H9 (cell line): ENCODE data around the gene MAML3. TPM values are rescaled to one million over a fixed set of nuclear protein-coding genes. Genes with fewer than 3 reads are reported as not detected.

Source experiments
- DNase-seq: peaks from one replicate; pipeline ENCODE4 v3.0.0-alpha.2; 2017
- H2AFZ ChIP-seq: one replicate; pipeline ENCODE4 v1.6.1; 2013; ENCODE audit warnings: mild to moderate bottlenecking, low read length, control low read depth, moderate library complexity
- H2AK5ac ChIP-seq: 2 replicates; pipeline ENCODE4 v1.6.1; 2013; ENCODE audit warnings: low read length, control low read depth, mixed read lengths; ENCODE audit not compliant: insufficient read length
- H2BK120ac ChIP-seq: one replicate; pipeline ENCODE4 v1.6.1; 2013; ENCODE audit warnings: low read depth, mild to moderate bottlenecking, low read length, control low read depth, inconsistent platforms; ENCODE audit not compliant: poor library complexity, severe bottlenecking
- H2BK12ac ChIP-seq: 2 replicates; pipeline ENCODE4 v1.6.1; 2013; ENCODE audit warnings: low read length, control low read depth, mixed read lengths, low read depth; ENCODE audit not compliant: insufficient read length
- H2BK15ac ChIP-seq: 2 replicates; pipeline ENCODE4 v1.6.1; 2013; ENCODE audit warnings: low read depth, low read length, control low read depth
- H2BK20ac ChIP-seq: one replicate; pipeline ENCODE4 v1.6.1; 2013; ENCODE audit warnings: low read depth, mild to moderate bottlenecking, low read length, control low read depth, inconsistent platforms; ENCODE audit not compliant: poor library complexity, severe bottlenecking
- H2BK5ac ChIP-seq: 2 replicates; pipeline ENCODE4 v1.6.1; 2013; ENCODE audit warnings: low read length, control low read depth, mixed read lengths; ENCODE audit not compliant: insufficient read length
- H3K14ac ChIP-seq: 2 replicates; pipeline ENCODE4 v1.6.1; 2013; ENCODE audit warnings: low read length, control low read depth; ENCODE audit not compliant: insufficient read depth
- H3K18ac ChIP-seq: 2 replicates; pipeline ENCODE4 v1.6.1; 2013; ENCODE audit warnings: low read depth, mild to moderate bottlenecking, mixed read lengths, low read length, control low read depth; ENCODE audit not compliant: insufficient read length
- H3K23ac ChIP-seq: 2 replicates; pipeline ENCODE4 v1.6.1; 2013; ENCODE audit warnings: low read length, control low read depth, mixed read lengths, low read depth; ENCODE audit not compliant: insufficient read length
- H3K23me2 ChIP-seq: 2 replicates; pipeline ENCODE4 v1.6.1; 2013; ENCODE audit warnings: low read depth, mild to moderate bottlenecking, mixed read lengths, low read length, control low read depth; ENCODE audit not compliant: insufficient read length, poor library complexity, severe bottlenecking
- H3K27ac ChIP-seq: 2 replicates; pipeline ENCODE4 v1.5.1; 2013; ENCODE audit warnings: low read length, control low read depth, mixed read lengths, low read depth; ENCODE audit not compliant: insufficient read length
- H3K27me3 ChIP-seq: 2 replicates; pipeline ENCODE4 v1.6.1; 2013; ENCODE audit warnings: low read length, control low read depth, inconsistent platforms; ENCODE audit not compliant: insufficient read depth
- H3K4ac ChIP-seq: 2 replicates; pipeline ENCODE4 v1.6.1; 2013; ENCODE audit warnings: low read depth, mild to moderate bottlenecking, control low read depth, inconsistent platforms, low read length, moderate library complexity
- H3K4me1 ChIP-seq: 2 replicates; pipeline ENCODE4 v1.6.1; 2013; ENCODE audit warnings: low read length, control low read depth, inconsistent platforms; ENCODE audit not compliant: insufficient read depth
- H3K4me2 ChIP-seq: 2 replicates; pipeline ENCODE4 v1.6.1; 2013; ENCODE audit warnings: low read length, control low read depth, mixed read lengths; ENCODE audit not compliant: insufficient read length, insufficient read depth
- H3K56ac ChIP-seq: 2 replicates; pipeline ENCODE4 v1.6.1; 2013; ENCODE audit warnings: low read depth, mild to moderate bottlenecking, mixed read lengths, low read length, control low read depth; ENCODE audit not compliant: insufficient read length
- H3K79me1 ChIP-seq: 2 replicates; pipeline ENCODE4 v1.6.1; 2013; ENCODE audit warnings: low read depth, mild to moderate bottlenecking, moderate library complexity, low read length, control low read depth, inconsistent platforms; ENCODE audit not compliant: insufficient read depth, poor library complexity, severe bottlenecking
- H3K79me2 ChIP-seq: 2 replicates; pipeline ENCODE4 v1.6.1; 2013; ENCODE audit warnings: low read length, control low read depth, inconsistent platforms; ENCODE audit not compliant: insufficient read depth
- H3K9ac ChIP-seq: 2 replicates; pipeline ENCODE4 v1.6.1; 2013; ENCODE audit warnings: low read length, control low read depth, mixed read lengths; ENCODE audit not compliant: insufficient read length; ENCODE audit errors: extremely low read depth
- H3K9me3 ChIP-seq: one replicate; pipeline ENCODE4 v1.6.1; 2013; ENCODE audit warnings: low read depth, low read length, inconsistent platforms; ENCODE audit not compliant: control insufficient read depth
- H3T11ph ChIP-seq: one replicate; pipeline ENCODE4 v1.6.1; 2013; ENCODE audit warnings: mild to moderate bottlenecking, low read length, control low read depth, inconsistent platforms
- H4K20me1 ChIP-seq: one replicate; pipeline ENCODE4 v1.6.1; 2013; ENCODE audit not compliant: control insufficient read depth, insufficient read length, insufficient read depth
- H4K5ac ChIP-seq: 2 replicates; pipeline ENCODE4 v1.6.1; 2013; ENCODE audit warnings: low read depth, mild to moderate bottlenecking, mixed read lengths, low read length, control low read depth; ENCODE audit not compliant: insufficient read length
- H4K8ac ChIP-seq: replicated peaks from 2 replicates; pipeline ENCODE4 v1.6.1; 2013; ENCODE audit warnings: low read length, control low read depth, mixed read lengths, low read depth; ENCODE audit not compliant: insufficient read length
- H4K91ac ChIP-seq: 2 replicates; pipeline ENCODE4 v1.6.1; 2013; ENCODE audit warnings: low read depth, mild to moderate bottlenecking, moderate library complexity, mixed read lengths, low read length, control low read depth; ENCODE audit not compliant: insufficient read length
- H3K27ac Mint-ChIP-seq, 3 experiments: 2 replicates in 2 of 3; 3 replicates in 1 of 3; pipeline ENCODE4 v1.8.0; 2020 to 2021; ENCODE audit warnings: mixed read lengths in 3 of 3, mild to moderate bottlenecking in 1 of 3, moderate library complexity in 1 of 3
- H3K27me3 Mint-ChIP-seq: 2 replicates; pipeline ENCODE4 v1.8.0; 2021; ENCODE audit warnings: low read depth, mild to moderate bottlenecking, moderate library complexity, mixed read lengths
- H3K36me3 Mint-ChIP-seq, 3 experiments: 2 replicates in 2 of 3; 3 replicates in 1 of 3; pipeline ENCODE4 v1.8.0; 2020 to 2021; ENCODE audit warnings: low read depth in 3 of 3, mixed read lengths in 3 of 3; ENCODE audit not compliant: insufficient read depth in 1 of 3
- H3K4me1 Mint-ChIP-seq, 2 experiments: 2 replicates each; pipeline ENCODE4 v1.8.0; 2020; ENCODE audit warnings: mixed read lengths in 2 of 2
- H3K4me3 Mint-ChIP-seq, 2 experiments: 2 replicates in 1 of 2; 3 replicates in 1 of 2; pipeline ENCODE4 v1.8.0; 2020 to 2021; ENCODE audit warnings: mild to moderate bottlenecking in 2 of 2, mixed read lengths in 2 of 2, moderate library complexity in 1 of 2
- H3K9me3 Mint-ChIP-seq, 2 experiments: 2 replicates in 1 of 2; 3 replicates in 1 of 2; pipeline ENCODE4 v1.8.0; 2020; ENCODE audit warnings: mild to moderate bottlenecking in 2 of 2, mixed read lengths in 2 of 2, moderate library complexity in 1 of 2
- WGBS: extraction: QIAGEN DNeasy Blood & Tissue Kit; methylation state at CpG from one replicate; pipeline ENCODE4 v1.1.7; 2013; ENCODE audit warnings: missing lambda C conversion rate, low lambda C conversion rate, mixed read lengths; ENCODE audit not compliant: insufficient read length; ENCODE audit errors: extremely low coverage; 5-methylcytosine and 5-hydroxymethylcytosine counted together
- total RNA-seq: library from RNA; stranded (reverse); gene quantifications from 2 replicates; pipeline ENCODE4 v1.2.1, GENCODE V29; 2021
- TF ChIP-seq, protein P1 (sequence below): fragments of 200-600 bp; sonication (generic); conservative IDR thresholded peaks from 3 replicates; pipeline ENCODE4 v1.8.0; 2021; ENCODE audit warnings: antibody characterized with exemption, mild to moderate bottlenecking

MAML3 gene
- total RNA-seq, 1 experiment from 2014 or later, result 3.9 TPM

DNA sequence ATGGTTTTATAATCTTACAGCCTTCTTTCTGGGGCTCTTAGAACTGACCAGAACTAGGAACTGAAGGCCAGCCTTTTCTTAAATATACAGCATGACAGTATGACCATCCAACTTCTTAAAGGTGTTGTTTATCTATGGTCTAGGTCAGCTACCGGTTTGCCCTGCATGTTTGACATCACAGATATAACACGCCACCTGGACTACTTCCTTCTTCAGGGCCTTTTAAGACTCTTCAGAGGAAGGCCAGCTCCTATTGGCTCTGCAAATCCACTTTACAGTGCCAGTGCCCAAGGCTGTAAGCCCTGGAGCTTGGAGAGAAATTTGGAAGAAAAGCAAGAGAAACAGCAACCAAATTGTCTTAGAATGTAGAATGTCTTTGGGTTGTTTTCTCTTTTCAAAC is 302.9 kb downstream of the MAML3 start:
- Mint-ChIP-seq H3K36me3 (peaks cover 0 to 2% (median 0%) of the 10 kb centered on the region in 3 experiments; a peak in 1 of 7 replicates), H3K27ac (peak overlapping the region in 1 of 3 experiments; percentile 50; a peak in 1 of 7 replicates), H3K4me1 (peaks cover 81 to 90% of the 10 kb centered on the region in 2 experiments), H3K9me3 (no peaks in the 10 kb centered on the region; a peak in 1 of 5 replicates), H3K27me3 (no peaks in the 10 kb centered on the region), H3K4me3 (no peak overlapping the region)
- H2BK12ac ChIP-seq, result no peak overlapping the region
- no peak overlapping the region for H2AFZ ChIP-seq
- H3K79me2 ChIP-seq, result no peaks in the 10 kb centered on the region
- H4K8ac ChIP-seq, result no peak overlapping the region
- H2BK15ac ChIP-seq, result no peak overlapping the region
- H2BK5ac ChIP-seq, result no peak overlapping the region
- H2BK20ac ChIP-seq, result no peak overlapping the region
- no peaks in the 10 kb centered on the region for H3K23me2 ChIP-seq
- H4K91ac ChIP-seq, result no peak overlapping the region
- no peak overlapping the region for H2BK120ac ChIP-seq
- no peak overlapping the region for H3K4me2 ChIP-seq
- no peaks in the 10 kb centered on the region for H4K20me1 ChIP-seq
- no peaks in the 10 kb centered on the region for H3K9me3 ChIP-seq
- no peak overlapping the region for H2AK5ac ChIP-seq
- no peak overlapping the region for H4K5ac ChIP-seq
- no peak overlapping the region for H3K56ac ChIP-seq
- H3K9ac ChIP-seq, result no peak overlapping the region
- no peak overlapping the region for H3T11ph ChIP-seq
- H3K79me1 ChIP-seq, result no peaks in the 10 kb centered on the region
- no peak overlapping the region for H3K18ac ChIP-seq
- DNase-seq, result no peak
- H3K14ac ChIP-seq, result no peak overlapping the region
- H3K4ac ChIP-seq, result no peak overlapping the region
- no peak overlapping the region for H3K27ac ChIP-seq
- no peak overlapping the region for H3K23ac ChIP-seq
- peaks cover 7% of the 10 kb centered on the region; the same call in 1 of the 2 replicates for H3K4me1 ChIP-seq
- TF ChIP-seq, protein P1, sequence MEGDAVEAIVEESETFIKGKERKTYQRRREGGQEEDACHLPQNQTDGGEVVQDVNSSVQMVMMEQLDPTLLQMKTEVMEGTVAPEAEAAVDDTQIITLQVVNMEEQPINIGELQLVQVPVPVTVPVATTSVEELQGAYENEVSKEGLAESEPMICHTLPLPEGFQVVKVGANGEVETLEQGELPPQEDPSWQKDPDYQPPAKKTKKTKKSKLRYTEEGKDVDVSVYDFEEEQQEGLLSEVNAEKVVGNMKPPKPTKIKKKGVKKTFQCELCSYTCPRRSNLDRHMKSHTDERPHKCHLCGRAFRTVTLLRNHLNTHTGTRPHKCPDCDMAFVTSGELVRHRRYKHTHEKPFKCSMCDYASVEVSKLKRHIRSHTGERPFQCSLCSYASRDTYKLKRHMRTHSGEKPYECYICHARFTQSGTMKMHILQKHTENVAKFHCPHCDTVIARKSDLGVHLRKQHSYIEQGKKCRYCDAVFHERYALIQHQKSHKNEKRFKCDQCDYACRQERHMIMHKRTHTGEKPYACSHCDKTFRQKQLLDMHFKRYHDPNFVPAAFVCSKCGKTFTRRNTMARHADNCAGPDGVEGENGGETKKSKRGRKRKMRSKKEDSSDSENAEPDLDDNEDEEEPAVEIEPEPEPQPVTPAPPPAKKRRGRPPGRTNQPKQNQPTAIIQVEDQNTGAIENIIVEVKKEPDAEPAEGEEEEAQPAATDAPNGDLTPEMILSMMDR, result no peak
- no CpG with 5 or more reads among the region's 2 CpGs for WGBS
- H3K27me3 ChIP-seq, result no peaks in the 10 kb centered on the region
